Endodermal cell (in vitro differentiated cells): ENCODE results near the gene FBXL12. TPM values are rescaled to one million over a fixed set of nuclear protein-coding genes. Genes with fewer than 3 reads are reported as not detected.
"Not testable (repeated sequence)": the region's sequence is repeated elsewhere in the genome, so short reads cannot be mapped to it uniquely, and the experiment has no call there.

Experiments used
- DNase-seq: peaks from one replicate; pipeline ENCODE4 v3.0.0-alpha.2; 2017
- H3K27ac ChIP-seq: 2 replicates; pipeline ENCODE4 v1.5.1; 2013; ENCODE audit warnings: mild to moderate bottlenecking, low read depth, low read length, moderate library complexity
- H3K27me3 ChIP-seq: 2 replicates; pipeline ENCODE4 v1.6.1; 2013; ENCODE audit warnings: mild to moderate bottlenecking, low read length, moderate library complexity; ENCODE audit not compliant: insufficient read depth, control insufficient read depth, poor library complexity, severe bottlenecking
- H3K36me3 ChIP-seq: 2 replicates; pipeline ENCODE4 v1.7.0; 2013; ENCODE audit warnings: mild to moderate bottlenecking, low read length, moderate library complexity; ENCODE audit not compliant: control insufficient read depth, insufficient read depth
- H3K4me1 ChIP-seq: one replicate; pipeline ENCODE4 v1.7.0; 2013; ENCODE audit warnings: low read length; ENCODE audit not compliant: control insufficient read depth, insufficient read depth
- H3K4me3 ChIP-seq: 2 replicates; pipeline ENCODE4 v1.5.1; 2013; ENCODE audit warnings: mild to moderate bottlenecking, low read length, moderate library complexity
- H3K9ac ChIP-seq: 2 replicates; pipeline ENCODE4 v1.6.1; 2013; ENCODE audit warnings: mild to moderate bottlenecking, low read length, moderate library complexity; ENCODE audit not compliant: poor library complexity, severe bottlenecking; ENCODE audit errors: extremely low read depth
- H3K9me3 ChIP-seq: 2 replicates; pipeline ENCODE4 v1.6.1; 2013; ENCODE audit warnings: mild to moderate bottlenecking, low read length, moderate library complexity; ENCODE audit not compliant: control insufficient read depth
- H3K27ac Mint-ChIP-seq: 2 replicates; pipeline ENCODE4 v1.8.0; 2020; ENCODE audit warnings: mixed read lengths
- H3K27me3 Mint-ChIP-seq: 2 replicates; pipeline ENCODE4 v1.8.0; 2021; ENCODE audit warnings: mild to moderate bottlenecking, mixed read lengths; ENCODE audit not compliant: insufficient read depth
- H3K36me3 Mint-ChIP-seq: 2 replicates; pipeline ENCODE4 v1.8.0; 2020; ENCODE audit warnings: low read depth, mixed read lengths
- H3K4me1 Mint-ChIP-seq: 2 replicates; pipeline ENCODE4 v1.8.0; 2020; ENCODE audit warnings: mixed read lengths
- H3K4me3 Mint-ChIP-seq: 2 replicates; pipeline ENCODE4 v1.8.0; 2020; ENCODE audit warnings: mild to moderate bottlenecking, moderate library complexity, mixed read lengths
- H3K9me3 Mint-ChIP-seq: 2 replicates; pipeline ENCODE4 v1.8.0; 2020; ENCODE audit warnings: mild to moderate bottlenecking, mixed read lengths
- WGBS, 2 experiments: methylation state at CpG; one replicate each; pipeline versions ENCODE4 v1.1.5 to v1.1.7; 2013; ENCODE audit warnings: missing lambda C conversion rate in 2 of 2, mixed read lengths in 1 of 2; ENCODE audit not compliant: insufficient coverage in 1 of 2, insufficient read length in 1 of 2; 5-methylcytosine and 5-hydroxymethylcytosine counted together
- total RNA-seq, 2 donors: library from RNA; stranded (reverse); fragmentation: NEBNext Ultra II Directional in 1 of 2; extraction: Animal tissue kit (Norgen Biotek cat#: 25700) in 1 of 2; gene quantifications; 2 replicates in 1 of 2; 3 replicates in 1 of 2; pipeline ENCODE4 v1.2.1, GENCODE V29; 2021
- TF ChIP-seq, protein P1 (sequence below): fragments of 200-600 bp; sonication (generic); conservative IDR thresholded peaks from 2 replicates; pipeline ENCODE4 v1.5.0; 2021; ENCODE audit warnings: antibody characterized with exemption, mild to moderate bottlenecking

FBXL12 gene
- total RNA-seq, 2 donors from 2014 or later: 28.3 to 28.8 TPM

DNA sequence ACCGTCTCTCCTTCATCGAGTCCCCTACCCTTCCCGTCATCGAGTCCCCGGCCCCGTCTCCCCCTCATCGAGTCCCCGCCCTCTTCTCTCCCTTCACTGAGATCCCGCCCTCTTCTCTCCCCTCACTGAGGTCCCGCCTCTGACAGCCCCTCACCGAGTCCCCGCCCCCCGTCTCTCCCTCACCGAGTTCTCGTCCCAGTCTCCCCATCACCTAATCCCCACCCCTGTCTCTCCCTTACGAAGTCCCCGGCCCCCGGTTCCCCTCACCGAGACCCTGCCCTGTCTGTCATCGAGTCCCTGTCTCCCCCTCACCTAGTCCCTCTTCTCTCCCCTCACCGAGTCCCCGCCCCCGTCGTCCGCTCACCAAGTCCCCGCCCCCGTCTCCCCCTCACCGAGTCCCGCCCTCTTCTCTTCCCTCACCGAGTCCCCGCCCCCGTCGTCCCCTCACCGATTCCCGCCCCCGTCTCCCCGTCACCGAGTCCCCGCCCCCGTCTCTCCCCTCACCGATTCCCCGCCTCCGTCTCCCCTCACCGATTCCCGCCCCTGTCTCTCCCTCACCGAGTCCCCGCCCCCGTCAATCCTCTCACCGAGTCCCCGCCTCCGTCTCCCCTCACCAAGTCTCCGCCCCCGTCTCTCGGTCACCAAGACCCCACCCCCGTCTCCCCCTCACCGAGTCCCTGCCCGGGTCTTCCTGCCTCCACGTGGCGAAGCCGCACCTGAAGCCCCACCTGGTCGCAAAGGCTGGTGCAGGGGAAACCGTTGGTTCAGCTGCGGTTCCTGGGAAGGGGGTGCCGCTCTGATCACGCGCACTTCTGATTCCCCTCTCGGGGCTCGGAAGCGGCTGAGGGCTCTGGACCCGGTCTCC, 26.4 kb downstream of the FBXL12 start:
- no peaks in the 10 kb centered on the region for H3K27me3 ChIP-seq
- Mint-ChIP-seq H3K4me1 (peaks cover 16% of the 10 kb centered on the region), H3K27me3 (peaks cover 6% of the 10 kb centered on the region), H3K27ac (peak overlapping the region; percentile 83), H3K9me3 (peaks cover 8% of the 10 kb centered on the region), H3K36me3 (peaks cover 8% of the 10 kb centered on the region), H3K4me3 (peak overlapping the region; percentile 69)
- no peaks in the 10 kb centered on the region for H3K36me3 ChIP-seq
- WGBS, 2 experiments: 0 to 1% methylated on average over 13 to 62 of the region's 70 CpGs
- peaks cover 5% of the 10 kb centered on the region for H3K4me1 ChIP-seq
- H3K4me3 ChIP-seq: peak overlapping the region; percentile 84
- H3K27ac ChIP-seq: peak overlapping the region; percentile 73
- TF ChIP-seq, protein P1, sequence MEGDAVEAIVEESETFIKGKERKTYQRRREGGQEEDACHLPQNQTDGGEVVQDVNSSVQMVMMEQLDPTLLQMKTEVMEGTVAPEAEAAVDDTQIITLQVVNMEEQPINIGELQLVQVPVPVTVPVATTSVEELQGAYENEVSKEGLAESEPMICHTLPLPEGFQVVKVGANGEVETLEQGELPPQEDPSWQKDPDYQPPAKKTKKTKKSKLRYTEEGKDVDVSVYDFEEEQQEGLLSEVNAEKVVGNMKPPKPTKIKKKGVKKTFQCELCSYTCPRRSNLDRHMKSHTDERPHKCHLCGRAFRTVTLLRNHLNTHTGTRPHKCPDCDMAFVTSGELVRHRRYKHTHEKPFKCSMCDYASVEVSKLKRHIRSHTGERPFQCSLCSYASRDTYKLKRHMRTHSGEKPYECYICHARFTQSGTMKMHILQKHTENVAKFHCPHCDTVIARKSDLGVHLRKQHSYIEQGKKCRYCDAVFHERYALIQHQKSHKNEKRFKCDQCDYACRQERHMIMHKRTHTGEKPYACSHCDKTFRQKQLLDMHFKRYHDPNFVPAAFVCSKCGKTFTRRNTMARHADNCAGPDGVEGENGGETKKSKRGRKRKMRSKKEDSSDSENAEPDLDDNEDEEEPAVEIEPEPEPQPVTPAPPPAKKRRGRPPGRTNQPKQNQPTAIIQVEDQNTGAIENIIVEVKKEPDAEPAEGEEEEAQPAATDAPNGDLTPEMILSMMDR: no peak
- H3K9ac ChIP-seq: peak overlapping the region; percentile 74
- no peaks in the 10 kb centered on the region for H3K9me3 ChIP-seq
- DNase-seq: peak; percentile 100

DNA sequence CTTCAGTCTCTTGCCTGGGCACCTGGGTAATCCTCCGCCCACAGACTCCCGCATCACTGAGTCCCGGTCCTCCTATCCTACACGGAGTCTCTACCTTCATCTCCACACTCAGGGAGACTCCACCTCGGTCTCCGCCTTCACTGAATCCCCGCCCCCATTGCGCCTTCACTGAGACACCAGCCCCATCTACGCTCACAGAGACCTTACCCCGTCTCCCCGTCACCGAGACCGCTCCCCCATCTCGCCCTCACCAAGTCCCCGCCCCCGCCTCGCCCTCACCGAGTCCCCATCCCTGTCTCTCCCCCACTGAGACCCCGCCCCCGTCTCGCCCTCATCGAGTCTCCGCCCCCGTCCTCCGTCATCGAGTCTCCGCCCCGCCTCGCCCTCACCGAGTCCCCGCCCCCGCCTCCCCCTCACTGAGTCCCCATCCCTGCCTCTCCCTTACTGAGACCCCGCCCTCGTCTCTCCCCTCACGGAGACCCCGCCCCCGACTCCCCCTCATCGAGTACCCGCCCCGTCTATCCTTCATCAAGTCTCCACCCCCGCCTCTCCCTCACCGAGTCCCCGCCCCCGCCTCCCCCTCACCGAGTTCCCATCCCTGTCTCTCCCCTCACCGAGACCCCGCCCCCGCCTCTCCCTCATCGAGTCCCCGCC, 27.2 kb downstream of the FBXL12 start:
- DNase-seq: peak; percentile 100
- H3K27ac ChIP-seq: peak overlapping the region; percentile 70
- H3K27me3 Mint-ChIP-seq: peaks cover 7% of the 10 kb centered on the region
- H3K9ac ChIP-seq: no peak overlapping the region
- TF ChIP-seq, protein P1: no peak
- 5 to 9% methylated on average over 7 to 30 of the region's 50 CpGs for WGBS, 2 experiments
- peak overlapping the region; percentile 83 for H3K27ac Mint-ChIP-seq
- peaks cover 16% of the 10 kb centered on the region for H3K4me1 Mint-ChIP-seq
- H3K4me3 Mint-ChIP-seq: peak overlapping the region; percentile 69
- H3K9me3 ChIP-seq: no peaks in the 10 kb centered on the region
- peak overlapping the region; percentile 84 for H3K4me3 ChIP-seq
- H3K27me3 ChIP-seq: no peaks in the 10 kb centered on the region
- H3K36me3 Mint-ChIP-seq: peaks cover 8% of the 10 kb centered on the region
- peaks cover 14% of the 10 kb centered on the region for H3K9me3 Mint-ChIP-seq
- H3K4me1 ChIP-seq: peaks cover 5% of the 10 kb centered on the region
- H3K36me3 ChIP-seq: no peaks in the 10 kb centered on the region

DNA sequence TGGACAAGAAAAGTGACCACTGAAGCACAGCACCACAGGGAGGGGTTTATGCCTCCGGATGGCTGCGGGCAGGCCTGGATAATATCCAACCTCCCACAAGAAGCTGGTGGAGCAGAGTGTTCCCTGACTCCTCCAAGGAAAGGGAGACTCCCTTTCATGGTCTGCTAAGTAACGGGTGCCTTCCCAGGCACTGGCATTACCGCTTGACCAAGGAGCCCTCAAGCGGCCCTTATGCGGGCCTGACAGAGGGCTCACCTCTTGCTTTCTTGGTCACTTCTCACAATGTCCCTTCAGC, 27.9 kb downstream of the FBXL12 start:
- WGBS, 2 experiments: 89 to 100% methylated on average over 1 to 6 of the region's 6 CpGs
- peak overlapping the region; percentile 69 for H3K4me3 Mint-ChIP-seq
- H3K27ac ChIP-seq: not testable (repeated sequence)

GRCh38 chr19:9789579-9789978, 29.3 kb downstream of the FBXL12 start:
- not testable (repeated sequence) for H3K27me3 Mint-ChIP-seq, H3K4me3 ChIP-seq, DNase-seq, H3K27ac ChIP-seq, H3K4me1 ChIP-seq, H3K36me3 ChIP-seq, H3K27me3 ChIP-seq, H3K36me3 Mint-ChIP-seq, H3K4me3 Mint-ChIP-seq, H3K9me3 ChIP-seq
- Mint-ChIP-seq H3K4me1 (peaks cover 25% of the 10 kb centered on the region), H3K9me3 (peaks cover 16% of the 10 kb centered on the region), H3K27ac (peak overlapping the region; percentile 95)
- peak overlapping the region; percentile 25 for H3K9ac ChIP-seq
- 64 to 70% methylated on average over 4 to 5 of the region's 5 CpGs for WGBS, 2 experiments

More for the DNA sequence above, 27.9 kb downstream of the FBXL12 start:
- H3K36me3 ChIP-seq, H3K9ac ChIP-seq, H3K4me1 ChIP-seq, H3K27me3 ChIP-seq, H3K27me3 Mint-ChIP-seq, DNase-seq, H3K27ac Mint-ChIP-seq, H3K36me3 Mint-ChIP-seq, H3K9me3 ChIP-seq: not testable (repeated sequence)
- H3K9me3 Mint-ChIP-seq: peaks cover 16% of the 10 kb centered on the region
- H3K4me3 ChIP-seq: peak overlapping the region; percentile 70
- H3K4me1 Mint-ChIP-seq: peaks cover 18% of the 10 kb centered on the region
